Mammary epithelial cell (primary cell): Measurements from ENCODE around the gene RSPO3.

Experiments used
- CTCF ChIP-seq, 2 donors: IDR thresholded peaks in 1 of 2; conservative IDR thresholded peaks in 1 of 2; 2 replicates each; pipeline ENCODE4 v1.5.1; 2011 to 2012; ENCODE audit warnings: inconsistent platforms in 2 of 2, low read length in 2 of 2, mild to moderate bottlenecking in 2 of 2, control low read depth in 1 of 2, low read depth in 1 of 2; ENCODE audit not compliant: insufficient read depth in 1 of 2; ENCODE audit errors: extremely low read depth in 1 of 2
- EZH2 ChIP-seq: IDR thresholded peaks from 2 replicates; pipeline ENCODE4 v1.6.1; 2012; ENCODE audit warnings: low read length, inconsistent platforms, borderline replicate concordance

- TF ChIP-seq CTCF (conservative IDR thresholded peaks at IDR 0.05 in 1 of 2, IDR thresholded peaks at IDR 0.05 in 1 of 2; ENCODE audit: extremely low read depth in 1 of 2, insufficient read depth in 1 of 2, low read depth in 1 of 2, low read length in 2 of 2) (no peak), EZH2 (no peak)
Observed at GRCh38 chr6:127147534-127147933, 29.1 kb downstream of the RSPO3 start.
